Non-pigmented ciliary epithelial cell (primary cell): Measurements from ENCODE around the gene BPIFB1.

Source experiments
- DNase-seq: peaks from one replicate; pipeline ENCODE4 v3.0.0-alpha.2; 2010; ENCODE audit warnings: low read depth

BPIFB1 gene

DNA sequence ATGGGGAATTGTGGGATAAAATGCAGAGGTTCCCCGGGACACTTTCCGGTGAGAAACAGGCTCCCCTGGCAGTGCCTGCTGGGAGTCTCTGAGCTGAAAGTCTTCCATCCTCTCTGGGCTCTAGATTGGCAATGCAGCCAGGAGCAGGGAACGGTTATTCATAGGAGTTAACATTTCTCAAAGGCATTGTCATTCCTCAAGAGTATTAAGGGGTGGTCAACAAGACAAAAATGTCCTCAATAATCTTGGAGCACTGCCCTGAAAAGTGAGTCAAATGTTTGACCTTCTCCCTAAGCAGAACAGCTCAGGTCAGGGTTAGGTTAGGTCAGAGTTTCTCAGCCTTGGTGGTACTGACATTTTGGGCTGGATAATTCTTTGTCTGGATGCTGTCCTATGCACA is 13.2 kb downstream of the BPIFB1 start:
- no peak for DNase-seq

DNA sequence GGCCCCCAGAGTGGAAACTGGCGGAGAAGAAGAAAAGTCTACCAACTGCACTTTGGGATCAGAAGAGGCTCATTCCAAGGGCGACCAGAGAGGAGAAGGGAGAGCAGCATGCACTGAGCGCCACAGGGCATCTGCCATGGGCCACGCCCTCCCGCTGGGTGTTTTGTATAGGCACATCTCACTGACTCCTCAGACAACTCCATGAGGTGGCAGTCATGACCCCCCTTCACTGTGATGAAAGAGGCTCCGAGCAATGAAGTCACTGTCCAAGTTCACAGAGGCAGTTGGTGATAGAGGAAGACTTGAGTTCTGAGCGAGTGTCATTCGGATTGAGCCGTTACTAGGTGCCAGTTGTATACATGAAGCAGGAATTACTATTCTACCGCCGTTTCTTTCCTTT is 15.4 kb downstream of the BPIFB1 start:
- DNase-seq, result no peak

DNA sequence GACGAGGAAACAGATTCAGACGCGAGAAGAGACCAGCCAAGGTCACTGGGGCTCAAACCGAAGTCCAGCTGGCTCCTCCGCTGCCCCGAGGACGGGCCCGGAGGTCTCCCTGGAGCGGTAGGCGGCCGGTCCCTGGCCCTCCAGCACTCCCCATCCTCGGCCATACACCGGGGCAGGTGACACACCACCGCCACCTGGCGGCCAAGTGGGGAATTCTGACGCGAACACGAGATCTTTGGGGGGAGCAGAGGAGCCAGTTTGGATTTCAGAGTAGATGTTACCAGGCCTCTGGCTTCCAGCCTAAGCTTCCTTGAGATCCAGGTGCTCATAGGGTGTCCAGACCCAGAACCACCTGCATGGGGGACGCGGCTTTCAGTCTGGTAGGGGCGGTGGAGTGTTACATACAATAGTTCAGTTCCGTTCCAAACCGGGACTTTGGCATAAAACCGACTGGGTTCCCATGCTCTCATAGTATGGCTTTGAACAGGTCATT is 16.1 kb downstream of the BPIFB1 start:
- no peak for DNase-seq

DNA sequence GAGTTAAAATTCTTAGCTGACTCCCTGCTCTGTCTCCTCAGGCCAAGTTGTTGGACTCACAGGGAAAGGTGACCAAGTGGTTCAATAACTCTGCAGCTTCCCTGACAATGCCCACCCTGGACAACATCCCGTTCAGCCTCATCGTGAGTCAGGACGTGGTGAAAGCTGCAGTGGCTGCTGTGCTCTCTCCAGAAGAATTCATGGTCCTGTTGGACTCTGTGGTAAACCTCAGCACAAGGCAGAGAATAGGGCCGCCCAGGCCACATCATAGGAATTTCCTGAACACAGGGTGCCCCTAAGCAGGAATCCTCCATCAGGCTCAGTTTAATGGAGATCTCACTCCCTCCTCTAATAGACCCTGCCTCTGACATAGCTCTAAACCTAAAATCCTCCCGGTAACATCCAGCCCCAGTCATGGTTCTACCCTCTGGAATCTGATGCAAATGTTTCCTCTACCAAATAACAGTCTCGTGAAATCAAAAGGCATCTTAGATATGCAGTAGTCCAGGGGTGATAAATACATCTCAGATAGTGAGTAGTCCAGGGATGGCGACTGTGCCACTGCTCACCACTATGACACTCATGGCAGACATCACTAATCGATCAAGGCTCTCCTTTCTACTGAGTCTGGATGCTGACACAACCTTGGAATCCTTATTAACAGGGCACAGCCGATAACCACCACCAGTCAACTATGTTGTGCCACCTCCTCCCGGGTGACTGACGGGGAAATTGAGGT is 18.3 kb downstream of the BPIFB1 start:
- no peak for DNase-seq

DNA sequence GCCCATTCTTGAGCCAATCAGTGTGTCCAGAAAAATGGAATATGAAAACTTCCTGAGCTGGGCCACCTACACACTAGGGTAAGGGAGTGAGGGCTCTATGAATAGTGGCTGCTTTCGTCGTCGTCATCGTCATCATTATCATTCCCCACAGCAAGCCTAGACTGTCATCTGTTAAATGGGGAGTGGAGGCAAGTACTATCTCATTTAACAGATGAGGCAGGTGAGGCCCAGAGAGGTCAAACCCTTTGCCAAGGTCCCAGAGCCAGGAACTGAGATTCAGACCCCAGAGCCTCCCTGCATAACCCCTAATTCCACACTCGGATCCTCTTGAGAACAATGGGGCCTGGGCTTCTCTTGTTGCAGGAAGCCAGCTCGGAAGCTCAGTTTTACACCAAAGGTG is 20.6 kb downstream of the BPIFB1 start:
- DNase-seq, result no peak

DNA sequence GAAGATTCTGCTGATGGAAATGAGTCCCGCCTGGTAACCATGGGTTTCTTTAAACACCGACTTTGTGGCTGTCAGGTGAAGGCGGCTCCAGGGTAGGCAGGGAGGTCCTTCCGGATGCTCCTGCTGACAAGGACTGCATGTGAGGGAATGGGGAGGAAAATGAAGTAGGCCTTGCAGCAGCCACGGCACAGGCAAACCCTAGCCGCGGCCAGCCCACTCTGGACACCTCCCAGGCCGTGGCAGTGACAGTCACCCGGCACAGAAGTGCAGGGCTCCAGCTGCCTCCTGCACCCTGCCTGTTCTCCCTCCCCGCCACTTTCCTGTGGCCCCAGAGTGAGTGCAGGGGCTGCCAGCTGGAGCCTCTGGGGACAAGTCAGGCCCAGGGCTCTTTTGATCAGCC is 21.0 kb downstream of the BPIFB1 start:
- DNase-seq, result no peak

DNA sequence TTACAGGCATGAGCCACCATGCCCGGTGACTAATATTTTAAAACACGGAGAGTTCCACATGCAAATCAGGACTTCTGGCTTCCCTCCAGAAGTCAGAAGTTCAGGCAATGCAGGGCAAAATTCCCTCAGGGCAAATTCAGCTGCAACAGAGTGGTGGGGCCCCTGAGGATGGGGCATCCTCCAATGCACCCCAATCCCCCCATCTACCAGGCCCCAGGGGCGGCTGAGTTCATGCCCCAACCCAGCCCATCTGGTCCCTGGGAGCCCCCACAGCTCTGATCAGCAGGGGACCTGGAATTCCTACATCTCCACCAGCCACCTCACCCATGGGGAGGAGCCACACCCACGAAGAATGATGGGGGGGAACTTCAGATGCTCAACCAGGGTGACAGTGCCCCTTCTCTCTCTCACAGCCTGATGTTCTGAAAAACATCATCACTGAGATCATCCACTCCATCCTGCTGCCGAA is 22.6 kb downstream of the BPIFB1 start:
- no peak for DNase-seq

DNA sequence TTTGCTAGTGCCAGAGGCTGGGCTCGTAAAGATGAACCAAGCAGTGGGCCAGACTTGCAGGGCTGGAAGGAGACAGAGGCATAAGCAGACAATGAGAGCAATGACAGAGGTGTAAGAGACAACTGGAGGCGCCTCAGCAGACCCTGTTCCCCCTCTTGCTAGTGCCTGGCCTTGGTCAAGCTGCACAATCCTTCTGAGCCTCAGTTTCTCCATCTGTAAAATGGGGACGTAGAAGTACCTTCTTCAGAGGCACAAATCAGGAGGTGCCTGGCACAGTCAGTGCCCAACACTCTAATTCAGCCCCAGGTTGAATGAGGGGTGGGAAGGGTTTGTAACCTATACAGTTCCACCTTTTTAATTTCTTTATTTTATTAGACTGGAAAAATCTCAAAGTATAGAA is 23.2 kb downstream of the BPIFB1 start:
- no peak for DNase-seq

DNA sequence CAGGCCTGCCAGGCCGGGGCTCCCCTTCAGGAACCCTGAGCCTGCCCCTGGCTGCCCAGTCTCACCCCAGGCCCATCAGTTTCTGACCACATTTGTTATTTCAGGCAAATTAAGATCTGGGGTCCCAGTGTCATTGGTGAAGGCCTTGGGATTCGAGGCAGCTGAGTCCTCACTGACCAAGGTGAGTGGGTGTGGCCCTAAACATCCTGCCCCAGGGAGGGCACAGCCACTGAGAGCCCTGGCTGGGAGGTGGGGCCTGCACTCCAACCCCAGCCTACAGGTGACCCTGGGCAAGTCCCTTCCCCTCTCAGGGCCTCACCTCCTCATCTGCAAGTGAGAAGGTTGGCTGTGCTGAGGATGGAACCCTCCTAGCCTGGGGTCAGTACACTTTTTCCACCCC is 23.8 kb downstream of the BPIFB1 start:
- DNase-seq, result no peak

DNA sequence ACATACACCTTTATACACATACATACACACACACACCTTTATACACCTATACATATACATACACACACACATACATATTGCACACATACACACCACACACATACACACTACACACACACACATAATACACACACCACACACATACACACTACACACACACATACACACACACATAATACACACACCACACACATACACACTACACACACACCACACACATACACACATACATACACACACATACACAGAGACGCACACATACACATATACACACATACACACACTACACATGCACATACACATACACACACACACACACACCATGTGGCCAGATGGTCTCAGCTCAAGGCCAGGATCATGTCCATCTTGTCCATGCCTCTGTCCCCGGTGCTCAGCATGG is 25.7 kb downstream of the BPIFB1 start:
- no peak for DNase-seq

DNA sequence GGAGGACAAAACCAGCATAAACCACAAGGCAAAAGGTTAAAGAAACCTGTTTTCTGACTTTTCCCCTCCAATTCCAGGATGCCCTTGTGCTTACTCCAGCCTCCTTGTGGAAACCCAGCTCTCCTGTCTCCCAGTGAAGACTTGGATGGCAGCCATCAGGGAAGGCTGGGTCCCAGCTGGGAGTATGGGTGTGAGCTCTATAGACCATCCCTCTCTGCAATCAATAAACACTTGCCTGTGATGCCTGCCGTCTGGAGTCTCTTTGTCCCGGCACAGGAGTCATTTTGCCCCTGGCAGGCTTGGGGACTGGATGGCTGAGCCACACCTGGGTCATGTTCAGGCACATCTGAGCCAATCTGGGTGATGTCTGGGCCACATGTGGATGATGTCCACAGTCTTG is 26.6 kb downstream of the BPIFB1 start:
- no peak for DNase-seq

DNA sequence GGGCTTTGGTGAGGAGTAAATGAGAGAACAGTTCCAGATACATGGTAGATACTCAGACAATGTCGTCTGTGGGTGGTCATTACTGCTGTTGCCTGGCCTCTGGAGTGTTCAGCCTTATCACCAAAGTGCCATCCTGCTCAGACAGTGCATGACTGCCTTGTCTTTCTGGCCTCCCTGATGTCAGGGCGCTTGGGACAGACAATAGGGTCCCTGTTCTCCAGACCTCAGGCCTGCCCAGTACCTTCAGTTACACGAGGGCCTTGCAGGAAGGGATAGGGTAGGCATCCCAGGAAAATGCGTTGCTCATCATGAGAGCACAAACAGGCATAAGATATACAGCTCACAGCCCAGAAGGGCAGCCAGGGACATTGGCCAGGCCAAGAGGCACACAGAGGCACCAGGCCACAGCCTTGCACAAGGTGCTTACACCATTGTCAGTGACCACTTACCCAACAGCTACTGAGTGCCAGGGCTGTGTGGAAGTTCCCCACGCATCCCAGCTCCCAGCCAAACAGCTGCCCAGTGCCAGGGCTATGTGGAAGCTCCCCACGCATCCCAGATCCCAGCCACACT is 27.4 kb downstream of the BPIFB1 start:
- no peak for DNase-seq

DNA sequence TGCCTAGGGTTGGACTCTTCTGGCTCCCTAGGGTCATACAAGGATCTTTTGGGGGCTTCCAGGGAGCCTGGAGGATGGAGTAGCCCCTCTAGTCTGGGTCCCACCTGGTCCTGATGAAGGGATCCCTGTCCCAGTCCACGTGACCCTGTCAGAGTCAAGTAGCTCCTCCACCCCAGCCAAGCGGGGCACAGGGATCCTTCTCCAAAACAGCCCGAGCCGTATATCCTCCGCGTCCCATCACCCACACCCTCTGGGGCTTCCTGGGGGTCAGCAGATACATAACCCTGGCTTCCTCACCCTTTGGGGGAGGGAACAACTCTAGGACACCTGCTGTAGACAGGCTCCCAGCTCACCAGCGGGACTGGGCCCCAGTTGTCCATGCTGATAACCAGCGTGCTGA is 28.0 kb downstream of the BPIFB1 start:
- DNase-seq, result no peak

DNA sequence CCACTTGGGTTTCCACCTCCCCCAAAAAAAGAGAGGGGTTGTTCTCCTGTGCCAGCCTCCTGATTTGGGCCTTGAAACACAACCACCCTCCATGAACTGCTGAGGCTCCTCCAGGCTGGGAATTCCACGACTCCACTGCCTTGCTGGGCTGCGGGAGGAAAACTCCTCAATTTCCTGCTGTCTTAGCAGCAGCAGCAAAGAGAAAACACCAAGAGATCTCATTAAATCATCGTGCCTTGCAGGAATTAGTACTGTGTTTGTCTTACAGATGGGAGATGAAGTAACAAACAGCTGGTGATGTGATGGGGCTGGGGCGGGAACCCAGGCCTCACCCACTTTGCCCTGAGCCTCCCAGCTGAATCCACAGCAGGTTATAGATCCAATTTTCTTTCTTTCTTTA is 29.0 kb downstream of the BPIFB1 start:
- no peak for DNase-seq

DNA sequence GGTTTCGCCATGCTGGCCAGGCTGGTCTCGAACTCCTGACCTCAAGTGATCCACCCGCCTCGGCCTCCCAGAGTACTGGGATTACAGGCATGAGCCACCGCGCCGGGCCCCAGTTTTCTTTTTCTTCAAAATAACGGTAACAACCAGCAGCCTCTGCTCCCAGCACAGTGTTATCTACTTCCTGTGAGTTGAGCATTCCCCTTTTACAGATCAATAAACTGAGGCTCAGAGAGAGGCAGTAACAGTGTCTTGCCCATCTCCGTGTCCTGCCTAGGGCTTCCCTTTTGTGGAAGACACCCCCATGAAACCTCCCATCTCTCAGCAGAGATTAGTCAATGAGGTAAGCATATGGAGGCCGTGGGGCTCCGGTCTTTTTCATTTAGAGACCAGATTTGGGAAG is 29.6 kb downstream of the BPIFB1 start:
- DNase-seq, result no peak

DNA sequence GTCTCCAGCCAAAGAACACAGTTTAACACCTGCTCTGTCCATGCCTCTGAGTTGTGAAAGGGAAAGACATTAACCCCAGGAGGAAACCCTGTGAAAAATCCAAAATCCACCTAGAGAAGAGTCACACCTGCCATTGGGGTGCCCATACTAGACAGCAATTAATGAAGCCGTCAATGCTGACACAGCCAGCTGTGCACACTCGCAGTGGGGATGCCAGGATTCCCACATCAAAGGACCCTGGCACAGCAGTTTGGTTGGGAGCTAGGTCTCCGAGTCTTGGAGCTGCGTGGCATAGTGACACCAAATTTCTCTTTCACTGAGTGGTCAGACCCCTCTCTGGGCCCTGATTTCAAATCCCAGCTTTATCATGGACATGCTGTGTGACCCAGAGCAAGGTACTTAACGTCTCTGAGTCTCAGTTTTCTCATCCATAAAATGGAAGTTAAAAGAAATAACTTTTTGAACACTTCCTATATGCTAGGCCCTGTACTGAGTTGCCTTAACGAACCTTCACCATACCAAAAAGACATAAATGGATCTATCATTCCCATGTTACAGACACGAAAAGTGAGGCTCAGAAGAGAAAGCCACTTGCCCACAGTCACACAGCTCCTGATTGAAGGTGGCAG is 30.8 kb downstream of the BPIFB1 start:
- DNase-seq, result no peak

DNA sequence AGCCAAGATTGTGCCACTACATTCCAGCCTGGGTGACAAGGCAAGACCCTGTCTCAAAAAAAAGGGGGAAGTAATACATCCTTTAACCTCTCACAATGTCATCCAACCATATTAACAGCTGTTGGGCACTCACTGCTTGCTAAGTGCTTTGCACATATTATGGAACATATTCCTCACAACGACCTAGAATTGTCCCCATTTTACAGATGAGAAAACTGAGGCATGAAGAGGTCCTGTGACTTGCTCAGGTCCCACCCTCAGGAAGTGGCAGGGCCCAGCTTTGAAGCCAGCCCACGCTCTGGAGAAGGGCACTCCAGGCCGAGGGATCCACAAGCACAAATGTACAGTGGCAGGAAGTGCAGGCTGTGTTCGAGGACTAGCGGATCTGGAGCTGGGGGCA is 33.3 kb downstream of the BPIFB1 start:
- DNase-seq, result no peak

DNA sequence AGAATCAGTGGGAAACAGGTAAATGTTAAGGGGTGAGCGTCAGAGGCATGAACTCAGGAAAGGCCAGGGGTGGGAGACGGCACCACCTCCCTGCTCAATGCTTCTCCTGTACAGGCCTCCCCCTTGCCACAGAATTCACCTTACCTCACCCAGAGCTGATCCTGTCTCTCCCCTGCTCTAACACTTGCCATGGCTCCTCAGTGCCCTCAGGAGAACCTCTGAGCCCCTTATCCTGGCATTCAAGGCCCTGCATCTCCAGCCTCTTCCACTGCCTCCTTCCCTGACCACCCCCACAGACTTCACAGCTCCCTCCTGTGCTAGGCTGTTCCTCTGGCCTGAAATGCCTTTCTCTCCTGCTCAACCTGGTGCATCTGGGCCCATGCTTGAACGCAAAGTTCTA is 33.9 kb downstream of the BPIFB1 start:
- DNase-seq, result no peak

DNA sequence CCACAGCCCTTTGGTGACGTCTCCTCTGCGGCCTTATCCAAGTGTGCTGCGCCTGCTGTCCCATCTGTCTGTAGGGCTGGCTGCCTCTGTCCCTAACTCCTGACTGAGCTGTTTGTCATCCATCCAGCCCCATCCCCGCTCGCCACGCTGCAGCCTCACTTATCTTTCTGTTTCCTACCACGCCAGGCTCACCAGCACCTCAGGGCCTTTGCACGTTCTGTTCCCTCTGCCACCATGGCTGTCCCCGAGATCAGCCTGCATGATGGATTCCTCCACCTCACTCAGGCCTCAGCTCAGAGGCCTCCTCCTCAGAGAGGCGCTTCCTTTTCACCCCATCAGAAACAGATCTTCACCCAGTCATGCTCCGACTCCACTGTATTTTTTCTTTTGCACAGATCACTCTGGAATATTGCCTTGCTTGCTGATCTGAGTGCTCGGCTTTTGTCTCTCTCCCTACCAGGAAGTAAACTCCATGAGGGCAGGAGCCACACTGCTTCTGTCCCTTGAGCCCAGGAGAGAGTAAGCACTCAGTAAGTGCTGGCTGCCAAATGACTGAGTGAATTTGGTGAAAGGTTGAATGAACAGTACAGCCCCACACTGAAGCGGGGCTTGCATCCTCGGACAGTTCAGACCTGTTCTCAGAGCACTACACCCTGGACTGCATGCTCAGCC is 34.5 kb downstream of the BPIFB1 start:
- DNase-seq, result no peak

DNA sequence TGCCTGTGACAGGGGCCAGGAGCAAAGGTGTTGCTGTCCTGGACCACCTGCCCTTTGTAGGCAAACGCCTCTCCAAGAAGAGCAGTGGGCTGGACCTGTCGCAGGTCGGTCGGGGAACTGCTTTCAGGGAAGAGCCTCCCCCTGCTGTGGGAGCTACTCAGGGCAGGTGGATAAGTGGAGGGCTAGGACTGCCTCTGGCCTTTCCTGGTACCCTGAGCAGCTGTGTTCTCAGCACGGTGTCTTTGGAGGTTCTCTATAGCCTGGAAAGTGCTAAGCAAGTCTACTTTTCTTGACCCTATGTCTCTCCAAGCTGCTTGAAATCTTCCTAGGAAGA is 35.0 kb downstream of the BPIFB1 start:
- no peak for DNase-seq

DNA sequence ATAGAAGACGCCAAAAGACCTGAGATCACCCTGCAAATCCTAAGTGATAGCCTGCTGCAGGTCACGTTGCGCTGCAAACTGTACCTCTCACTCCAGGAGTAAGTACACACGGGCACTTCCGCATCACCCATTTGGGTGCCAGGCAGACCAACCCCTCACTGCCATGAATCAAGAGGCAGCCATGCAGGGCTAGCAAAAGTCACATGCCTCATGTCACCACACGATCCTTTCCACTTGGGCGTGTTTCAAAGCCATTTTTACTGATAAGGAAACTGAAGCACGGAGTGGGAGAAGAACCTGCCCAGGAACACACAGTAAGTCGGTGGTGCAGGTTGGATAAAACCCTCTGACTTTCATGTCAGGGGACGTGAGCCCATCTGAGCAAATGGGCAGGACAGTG is 37.0 kb downstream of the BPIFB1 start:
- DNase-seq, result no peak

DNA sequence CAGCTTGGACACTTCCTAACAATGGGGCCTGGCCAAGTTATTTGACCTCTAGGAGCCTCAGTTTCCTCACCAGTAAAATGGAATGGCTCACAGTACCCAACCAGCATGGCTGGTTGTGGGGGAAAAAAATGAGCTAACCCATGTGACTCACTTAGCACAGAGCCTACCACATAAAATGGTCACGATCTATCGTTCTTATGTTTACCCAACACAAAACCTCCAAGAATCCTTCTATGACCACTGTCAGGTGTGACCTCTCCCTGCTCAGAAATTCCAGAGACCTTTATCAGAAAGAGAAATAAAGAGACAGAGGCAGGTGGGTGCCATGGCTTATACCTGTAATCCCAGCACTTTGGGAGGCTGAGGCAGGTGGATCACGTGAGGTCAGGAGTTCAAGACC is 39.4 kb downstream of the BPIFB1 start:
- DNase-seq, result no peak

DNA sequence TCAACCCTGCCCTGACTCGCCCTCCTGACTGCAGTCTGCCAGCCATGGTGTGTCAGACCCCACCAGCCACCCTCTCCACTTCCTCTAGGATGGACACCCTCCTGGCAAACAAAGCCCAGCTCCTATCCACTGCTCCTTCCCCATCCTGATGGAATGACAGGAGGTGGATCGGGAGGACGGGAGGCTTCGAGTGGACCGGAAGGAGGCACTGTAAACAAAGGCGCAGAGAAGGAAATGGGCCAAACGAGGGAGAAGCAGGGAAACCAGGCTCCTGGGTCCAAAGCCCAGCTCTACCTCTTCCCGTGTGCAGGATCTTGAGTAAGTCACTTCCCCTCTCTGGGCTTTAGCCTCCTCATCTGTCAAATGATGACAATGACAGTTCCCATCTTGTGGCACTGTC is 40.2 kb downstream of the BPIFB1 start:
- DNase-seq, result no peak
